Measurements from ENCODE around the gene DNAJC8. TPM values are rescaled to one million over a fixed set of nuclear protein-coding genes. Genes with fewer than 3 reads are reported as not detected.

Gene DNAJC8
- total RNA-seq, 4 donors from 2014 or later = 52.2 to 117 (median 71.8) TPM

DNA sequence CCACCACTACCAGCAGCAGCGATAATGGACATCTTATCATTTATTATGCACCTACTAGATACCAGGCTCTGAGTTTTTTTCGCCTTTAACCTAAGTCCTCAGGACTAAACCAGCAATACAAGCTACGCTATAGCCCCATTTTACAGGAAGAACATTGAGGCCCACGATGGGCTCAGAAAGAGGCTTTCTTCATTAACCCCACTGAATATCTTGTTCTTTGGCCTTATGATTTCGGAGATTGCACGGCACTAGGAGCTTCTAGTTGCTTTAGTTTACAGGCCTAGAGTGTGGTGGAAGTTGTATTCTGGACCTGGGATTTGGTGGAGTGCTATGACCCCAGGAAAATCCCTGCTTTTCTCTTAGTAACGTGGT lies 28.0 kb upstream of the DNAJC8 start:
- TF ChIP-seq, protein P1, sequence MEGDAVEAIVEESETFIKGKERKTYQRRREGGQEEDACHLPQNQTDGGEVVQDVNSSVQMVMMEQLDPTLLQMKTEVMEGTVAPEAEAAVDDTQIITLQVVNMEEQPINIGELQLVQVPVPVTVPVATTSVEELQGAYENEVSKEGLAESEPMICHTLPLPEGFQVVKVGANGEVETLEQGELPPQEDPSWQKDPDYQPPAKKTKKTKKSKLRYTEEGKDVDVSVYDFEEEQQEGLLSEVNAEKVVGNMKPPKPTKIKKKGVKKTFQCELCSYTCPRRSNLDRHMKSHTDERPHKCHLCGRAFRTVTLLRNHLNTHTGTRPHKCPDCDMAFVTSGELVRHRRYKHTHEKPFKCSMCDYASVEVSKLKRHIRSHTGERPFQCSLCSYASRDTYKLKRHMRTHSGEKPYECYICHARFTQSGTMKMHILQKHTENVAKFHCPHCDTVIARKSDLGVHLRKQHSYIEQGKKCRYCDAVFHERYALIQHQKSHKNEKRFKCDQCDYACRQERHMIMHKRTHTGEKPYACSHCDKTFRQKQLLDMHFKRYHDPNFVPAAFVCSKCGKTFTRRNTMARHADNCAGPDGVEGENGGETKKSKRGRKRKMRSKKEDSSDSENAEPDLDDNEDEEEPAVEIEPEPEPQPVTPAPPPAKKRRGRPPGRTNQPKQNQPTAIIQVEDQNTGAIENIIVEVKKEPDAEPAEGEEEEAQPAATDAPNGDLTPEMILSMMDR (IDR thresholded peaks at IDR 0.05; ENCODE audit: low read depth) = no peak

- TF ChIP-seq, protein P1 (IDR thresholded peaks at IDR 0.05; ENCODE audit: low read depth) = no peak
Observed at GRCh38 chr1:28259934-28260802, 27.3 kb upstream of the DNAJC8 start.

DNA sequence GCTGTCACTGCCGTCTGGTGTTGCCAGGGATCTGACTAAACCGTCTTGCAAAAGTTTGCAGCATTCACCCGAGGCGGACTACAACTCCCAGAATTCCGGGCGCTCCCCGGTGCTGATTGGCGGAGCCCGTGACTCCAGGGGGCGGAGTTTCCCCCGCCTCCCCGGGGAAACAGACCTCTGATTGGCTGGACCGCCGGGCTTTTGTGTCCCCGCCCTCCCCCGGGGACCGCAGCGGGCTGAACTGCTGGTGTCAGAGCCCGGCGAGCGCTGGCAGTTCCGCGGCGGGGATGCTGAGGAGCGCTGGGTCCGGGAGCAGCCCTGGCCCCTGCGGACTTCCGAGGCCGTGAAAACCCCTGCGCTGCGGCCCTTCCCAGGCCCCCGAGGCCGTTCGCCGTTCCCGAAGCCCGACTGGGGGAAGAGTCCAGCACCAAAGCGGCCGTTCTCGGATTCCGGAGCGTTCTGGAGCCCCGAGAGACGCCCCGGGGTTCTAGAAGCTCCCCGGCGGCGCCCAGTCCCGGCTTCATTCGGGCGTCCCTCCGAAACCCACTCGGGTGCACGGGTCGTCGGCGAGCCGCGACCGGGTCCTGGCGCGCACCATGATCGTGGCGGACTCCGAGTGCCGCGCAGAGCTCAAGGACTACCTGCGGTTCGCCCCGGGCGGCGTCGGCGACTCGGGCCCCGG lies 26.6 kb upstream of the DNAJC8 start, which contains the start of gene SESN2:
TSS of gene SESN2 (plus strand) at position 267 of the 682 bp plus-strand sequence. CDS start at position 597, 330 bp downstream.
- TF ChIP-seq, protein P1 (IDR thresholded peaks at IDR 0.05; ENCODE audit: low read depth) = no peak

DNA sequence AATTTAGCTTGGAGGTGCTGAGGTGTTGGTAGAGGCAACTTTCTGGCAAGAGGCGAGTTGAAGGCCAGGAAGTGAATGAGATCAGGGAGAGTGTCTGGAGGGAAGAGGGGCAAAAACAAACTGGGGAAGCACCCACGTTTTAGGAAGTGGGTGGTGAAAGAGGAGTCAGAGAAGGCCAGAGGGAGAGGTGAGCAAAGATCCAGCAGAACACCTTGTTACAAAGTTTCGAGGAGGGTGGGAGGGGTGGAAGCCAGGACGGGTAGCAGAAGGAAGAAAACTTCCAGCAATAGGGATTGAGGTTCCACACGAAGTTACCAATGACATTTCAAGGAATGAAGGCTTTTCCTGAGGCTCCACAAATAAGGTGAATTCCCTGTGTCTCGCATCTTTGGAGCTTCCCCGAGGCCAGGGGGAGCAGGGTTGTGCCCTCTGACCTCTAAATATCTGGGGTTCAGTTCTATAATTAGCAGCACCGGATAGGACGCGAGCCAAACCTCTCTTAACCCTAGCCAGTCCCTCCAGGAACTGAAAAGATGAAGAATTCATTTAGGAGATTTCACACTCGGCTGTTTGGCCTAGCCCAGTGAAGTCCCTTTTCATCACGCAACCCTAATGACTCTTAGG lies 25.9 kb upstream of the DNAJC8 start:
- TF ChIP-seq, protein P1 (IDR thresholded peaks at IDR 0.05; ENCODE audit: low read depth) = no peak

DNA sequence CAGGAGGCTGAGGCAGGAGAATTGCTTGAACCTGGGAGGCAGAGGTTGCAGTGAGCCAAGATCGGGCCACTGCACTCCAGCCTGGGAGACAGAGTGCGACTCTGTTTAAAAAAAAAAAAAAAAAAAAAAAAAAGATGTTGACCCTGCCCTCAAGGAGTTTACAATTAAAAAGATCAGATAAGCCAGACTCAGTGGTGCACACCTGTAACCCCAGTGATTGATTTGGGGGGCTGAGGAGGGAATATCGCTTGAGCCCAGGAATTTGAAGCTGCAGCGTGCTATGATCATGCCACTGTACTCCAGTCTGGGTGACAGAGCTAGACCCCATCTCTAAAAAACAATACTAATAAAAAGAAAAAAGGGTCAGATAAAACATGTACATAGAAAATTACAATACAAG lies 24.9 kb upstream of the DNAJC8 start:
- TF ChIP-seq, protein P1 (IDR thresholded peaks at IDR 0.05; ENCODE audit: low read depth) = no peak

DNA sequence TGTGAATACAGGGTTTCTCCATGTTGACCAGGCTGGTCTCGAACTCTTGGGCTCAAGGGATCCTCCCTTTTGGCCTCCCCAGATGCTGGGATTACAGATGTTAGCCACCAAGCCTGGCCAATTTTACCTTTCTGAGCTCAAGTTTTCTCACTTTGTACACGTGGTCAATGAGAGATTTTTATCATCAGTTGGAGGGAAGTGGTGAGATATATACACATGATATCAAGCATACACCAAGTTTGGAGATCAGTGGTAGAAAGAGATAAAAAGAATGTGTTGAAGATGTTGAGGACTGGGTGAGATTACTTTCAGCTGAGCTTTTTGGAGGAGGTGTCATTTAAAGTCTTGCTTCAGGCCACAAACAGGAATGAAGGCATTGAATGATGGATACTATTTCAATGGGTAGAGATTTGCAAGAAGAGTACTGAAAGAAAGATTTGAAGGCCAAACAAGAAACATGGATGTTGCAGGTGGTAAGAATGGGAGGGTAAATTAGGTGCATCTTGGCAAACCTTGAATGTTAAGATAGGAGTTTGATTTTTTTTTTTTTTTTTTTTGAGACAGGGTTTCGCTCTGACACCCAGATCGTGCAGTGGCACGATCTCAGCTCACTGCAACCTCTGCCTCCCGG lies 23.5 kb upstream of the DNAJC8 start:
- TF ChIP-seq, protein P1 (IDR thresholded peaks at IDR 0.05; ENCODE audit: low read depth) = no peak

Data from subcutaneous adipose tissue (tissue), 4 donors.